Astrocyte of the spinal cord (primary cell): Measurements from ENCODE around the gene DMAC2L.
"Not testable (repeated sequence)": the region's sequence is repeated elsewhere in the genome, so short reads cannot be mapped to it uniquely, and the experiment has no call there.

ENCODE experiments used
- DNase-seq: peaks from one replicate; pipeline ENCODE4 v3.0.0; 2011; ENCODE audit warnings: low read depth, low spot score
- H3K4me3 ChIP-seq: 2 replicates; pipeline ENCODE4 v1.5.1; 2011; ENCODE audit warnings: low read depth, mild to moderate bottlenecking, low read length, moderate library complexity
- CTCF ChIP-seq: IDR thresholded peaks from 2 replicates; pipeline ENCODE4 v1.5.1; 2012; ENCODE audit warnings: low read depth, mild to moderate bottlenecking, low read length, inconsistent platforms
- in situ Hi-C: cut with HindIII; loops from 2 replicates; pipeline ENCODE4 v1.10.0; 2017; ENCODE audit warnings: low sequenced_read_pairs

The DMAC2L gene

GRCh38 chr14:50310445-50310844, 1.7 kb upstream of the DMAC2L start:
- in situ Hi-C loops, result no loop called here
- no peak overlapping the region for H3K4me3 ChIP-seq
- no peak for TF ChIP-seq CTCF
- no peak for DNase-seq

- peak overlapping the region; percentile 73 for H3K4me3 ChIP-seq
- DNase-seq, result no peak
- TF ChIP-seq CTCF, result peak; percentile 43
- in situ Hi-C loops, result no loop called here
These were observed 670 bp upstream of the DMAC2L start for GRCh38 chr14:50311337-50311971.

DNA sequence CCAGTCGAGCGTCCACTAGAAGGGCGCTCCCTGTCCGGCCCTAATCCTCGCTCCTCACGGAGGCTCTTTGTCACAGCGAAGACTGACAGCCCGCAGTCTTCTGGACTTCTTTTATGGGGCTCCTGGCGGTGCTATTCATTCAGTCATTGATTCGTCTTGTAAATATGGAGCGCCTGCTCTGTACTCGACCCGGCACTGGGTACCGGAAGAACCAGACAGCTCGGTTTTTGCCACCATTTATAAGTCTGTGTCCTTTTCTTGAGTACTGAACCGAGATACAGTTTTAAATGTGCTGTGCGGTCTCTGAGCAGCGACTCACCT, 570 bp downstream of the DMAC2L start:
- in situ Hi-C loops, result no loop called here
- DNase-seq, result no peak
- peak overlapping the region; percentile 73 for H3K4me3 ChIP-seq
- no peak for TF ChIP-seq CTCF

DNA sequence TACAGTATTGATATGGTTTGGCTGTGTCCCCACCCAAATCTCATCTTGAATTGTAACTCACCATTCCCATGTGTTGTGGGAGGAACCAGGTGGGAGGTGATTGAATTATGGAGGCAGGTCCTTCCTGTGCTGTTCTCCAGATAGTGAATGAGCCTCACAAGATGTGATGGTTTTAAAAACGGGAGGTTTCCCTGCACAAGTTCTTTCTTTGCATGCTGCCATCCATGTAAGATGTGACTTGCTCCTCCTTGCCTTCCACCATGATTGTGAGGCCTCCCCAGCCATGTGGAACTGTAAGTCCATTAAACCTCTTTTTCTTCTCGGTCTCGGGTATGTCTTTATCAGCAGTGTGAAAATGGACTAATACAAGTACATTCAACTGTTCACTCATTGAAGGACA, 2.0 kb downstream of the DMAC2L start:
- DNase-seq, in situ Hi-C loops, H3K4me3 ChIP-seq: not testable (repeated sequence)

DNA sequence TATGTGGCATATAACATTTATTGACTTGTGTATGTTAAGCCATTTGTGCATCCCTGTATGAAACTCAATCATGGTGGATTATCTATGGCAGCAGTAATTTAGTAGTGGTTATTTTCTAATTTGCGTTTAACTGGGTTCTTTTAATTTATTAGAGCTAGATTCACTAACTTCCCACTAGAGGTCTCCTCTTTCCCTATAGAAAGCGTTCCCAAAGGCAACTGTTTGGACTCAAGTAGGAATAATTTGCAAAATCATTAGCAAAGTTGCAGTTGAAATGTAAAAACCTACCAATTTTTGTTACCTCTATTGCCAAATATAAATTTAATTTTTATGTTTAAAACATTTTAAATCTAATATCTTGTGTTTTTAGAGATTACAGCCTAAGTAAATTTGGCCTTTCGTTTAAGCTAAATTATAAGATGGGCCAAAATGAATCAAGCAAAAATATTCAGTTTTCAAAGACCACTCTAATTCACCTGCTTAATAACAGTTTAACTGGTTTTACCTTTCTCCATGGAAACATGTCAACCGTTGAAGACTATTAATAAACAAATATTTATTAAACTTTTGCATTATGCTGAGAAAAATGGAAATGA, 6.0 kb downstream of the DMAC2L start:
- peak; percentile 55 for DNase-seq
- no peak overlapping the region for H3K4me3 ChIP-seq
- in situ Hi-C loops, result no loop called here
- peak; percentile 66 for TF ChIP-seq CTCF

DNA sequence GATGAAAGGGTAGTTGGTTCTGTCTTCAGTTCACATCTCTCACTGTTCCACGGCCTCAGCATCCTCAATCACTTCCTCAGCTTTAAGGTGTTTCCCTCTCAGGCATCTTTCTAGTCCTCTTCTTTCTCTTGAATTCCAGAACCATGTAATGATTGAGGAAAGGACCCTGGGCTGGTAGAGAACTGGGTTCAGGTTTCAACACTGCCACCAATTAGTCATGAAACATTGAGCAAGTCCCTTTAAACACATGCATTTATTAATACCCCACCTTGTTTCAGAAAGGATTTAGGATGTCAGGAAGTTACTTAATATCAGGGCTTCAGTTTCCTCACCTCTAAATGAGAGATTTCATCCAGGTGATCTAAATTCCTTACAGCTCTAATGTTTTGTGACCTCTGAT, 7.2 kb downstream of the DMAC2L start:
- no peak overlapping the region for H3K4me3 ChIP-seq
- DNase-seq, result no peak
- in situ Hi-C loops, result no loop called here
- TF ChIP-seq CTCF, result no peak

GRCh38 chr14:50319721-50320120, 7.6 kb downstream of the DMAC2L start:
- no peak for TF ChIP-seq CTCF
- no peak overlapping the region for H3K4me3 ChIP-seq
- in situ Hi-C loops, result no loop called here
- no peak for DNase-seq
